ENCODE data around the gene POU4F3. TPM values are rescaled to one million over a fixed set of nuclear protein-coding genes. Genes with fewer than 3 reads are reported as not detected.

Gene POU4F3
- total RNA-seq, 2 donors from 2014 or later = 0.27 to 0.46 TPM

- Histone ChIP-seq H3K4me3 (ENCODE audit: low read length) (no peak overlapping the region), H3K27ac (ENCODE audit: low read depth, low read length) (no peak overlapping the region), H3K9ac (ENCODE audit: extremely low read depth, low read length, poor library complexity, severe bottlenecking) (no peak overlapping the region), H3K27me3 (ENCODE audit: control insufficient read depth, insufficient read depth, low read length, poor library complexity, severe bottlenecking) (no peaks in the 10 kb centered on the region), H3K9me3 (ENCODE audit: control insufficient read depth, low read length) (no peaks in the 10 kb centered on the region), H3K36me3 (ENCODE audit: control insufficient read depth, insufficient read depth, low read length) (no peaks in the 10 kb centered on the region), H3K4me1 (ENCODE audit: control insufficient read depth, insufficient read depth, low read length) (peaks cover 7% of the 10 kb centered on the region)
- Mint-ChIP-seq H3K4me1 (no peaks in the 10 kb centered on the region), H3K9me3 (no peaks in the 10 kb centered on the region), H3K36me3 (ENCODE audit: low read depth) (no peaks in the 10 kb centered on the region), H3K27ac (no peak overlapping the region), H3K27me3 (ENCODE audit: insufficient read depth) (peaks cover 10% of the 10 kb centered on the region), H3K4me3 (no peak overlapping the region)
- TF ChIP-seq CTCF (conservative IDR thresholded peaks at IDR 0.05) = no peak
- no peak for DNase-seq
- 92 to 100% methylated on average over 4 to 5 of the region's 5 CpGs for WGBS, 2 experiments (ENCODE audit: insufficient coverage in 1 of 2, insufficient read length in 1 of 2)
Measured at GRCh38 chr5:146311278-146311677, 27.4 kb upstream of the POU4F3 start.

DNA sequence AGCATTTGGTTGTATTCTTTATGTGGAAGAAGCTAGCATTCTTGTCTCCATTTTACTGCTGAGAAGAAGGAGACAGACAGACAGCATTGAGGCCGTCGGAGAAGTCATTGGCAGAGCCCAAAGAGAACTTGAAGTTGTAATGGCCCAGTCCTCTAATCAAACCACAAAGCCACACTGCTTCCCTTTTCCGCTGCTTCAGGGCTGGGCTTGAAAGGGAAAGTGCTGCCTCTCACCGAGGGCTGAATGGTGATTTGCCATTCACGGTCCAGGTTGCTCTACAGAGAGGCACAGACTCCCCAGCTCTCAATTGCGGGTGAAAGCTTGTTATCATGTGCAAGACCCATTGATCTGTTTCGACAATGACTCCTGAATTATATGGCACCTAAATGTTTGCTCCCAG is 25.6 kb upstream of the POU4F3 start:
- WGBS, 2 experiments (ENCODE audit: insufficient coverage in 1 of 2, insufficient read length in 1 of 2) = 73% methylated on average over 7 of the region's 7 CpGs
- Mint-ChIP-seq H3K27ac (no peak overlapping the region), H3K4me1 (no peaks in the 10 kb centered on the region), H3K27me3 (ENCODE audit: insufficient read depth) (peaks cover 10% of the 10 kb centered on the region), H3K36me3 (ENCODE audit: low read depth) (no peaks in the 10 kb centered on the region), H3K4me3 (no peak overlapping the region), H3K9me3 (no peaks in the 10 kb centered on the region)
- no peak for TF ChIP-seq CTCF (conservative IDR thresholded peaks at IDR 0.05)
- no peak overlapping the region for H3K27ac ChIP-seq (ENCODE audit: low read depth, low read length)
- H3K36me3 ChIP-seq (ENCODE audit: control insufficient read depth, insufficient read depth, low read length) = no peaks in the 10 kb centered on the region
- no peak for DNase-seq
- H3K4me1 ChIP-seq (ENCODE audit: control insufficient read depth, insufficient read depth, low read length) = peaks cover 2% of the 10 kb centered on the region
- no peaks in the 10 kb centered on the region for H3K27me3 ChIP-seq (ENCODE audit: control insufficient read depth, insufficient read depth, low read length, poor library complexity, severe bottlenecking)
- no peaks in the 10 kb centered on the region for H3K9me3 ChIP-seq (ENCODE audit: control insufficient read depth, low read length)
- H3K4me3 ChIP-seq (ENCODE audit: low read length) = no peak overlapping the region
- H3K9ac ChIP-seq (ENCODE audit: extremely low read depth, low read length, poor library complexity, severe bottlenecking) = no peak overlapping the region

DNA sequence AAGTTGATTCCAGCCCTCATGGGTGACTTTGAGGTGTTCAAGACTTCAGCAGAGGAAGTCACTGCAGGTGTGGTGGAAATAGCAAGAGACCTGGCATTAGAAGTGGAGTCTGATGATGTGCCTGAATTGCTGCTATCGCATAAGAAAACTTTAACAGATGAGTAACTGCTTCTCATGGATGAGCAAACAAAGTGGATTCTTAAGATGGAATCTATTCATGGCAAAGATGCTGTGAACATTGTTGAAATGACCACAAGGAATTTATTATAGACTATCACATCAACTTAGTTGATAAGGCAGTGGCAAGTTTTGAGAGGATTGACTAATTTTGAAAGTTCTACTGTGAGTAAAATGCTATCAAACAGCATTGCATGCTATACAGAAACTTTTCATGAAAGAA is 17.1 kb upstream of the POU4F3 start:
- no peak overlapping the region for H3K9ac ChIP-seq (ENCODE audit: extremely low read depth, low read length, poor library complexity, severe bottlenecking)
- no peak overlapping the region for H3K27ac ChIP-seq (ENCODE audit: low read depth, low read length)
- Mint-ChIP-seq H3K4me3 (no peak overlapping the region), H3K9me3 (no peaks in the 10 kb centered on the region), H3K36me3 (ENCODE audit: low read depth) (no peaks in the 10 kb centered on the region), H3K4me1 (no peaks in the 10 kb centered on the region), H3K27me3 (ENCODE audit: insufficient read depth) (peaks cover 22% of the 10 kb centered on the region), H3K27ac (no peak overlapping the region)
- H3K9me3 ChIP-seq (ENCODE audit: control insufficient read depth, low read length) = no peaks in the 10 kb centered on the region
- peaks cover 39% of the 10 kb centered on the region for H3K27me3 ChIP-seq (ENCODE audit: control insufficient read depth, insufficient read depth, low read length, poor library complexity, severe bottlenecking)
- no peaks in the 10 kb centered on the region for H3K36me3 ChIP-seq (ENCODE audit: control insufficient read depth, insufficient read depth, low read length)
- no peak overlapping the region for H3K4me3 ChIP-seq (ENCODE audit: low read length)
- no peak for DNase-seq
- WGBS, 2 experiments (ENCODE audit: insufficient coverage in 1 of 2, insufficient read length in 1 of 2) = 94 to 100% methylated on average over 1 of the region's 1 CpG
- TF ChIP-seq CTCF (conservative IDR thresholded peaks at IDR 0.05) = no peak
- no peaks in the 10 kb centered on the region for H3K4me1 ChIP-seq (ENCODE audit: control insufficient read depth, insufficient read depth, low read length)
